Anterior cingulate cortex (tissue), 58 donors: Measurements from ENCODE around the gene IL27RA.

ENCODE experiments used
- DNase-seq, 58 donors: peaks; one replicate each; lab custom pipeline; 2025; lab: John Stamatoyannopoulos, UW

Gene IL27RA

DNA sequence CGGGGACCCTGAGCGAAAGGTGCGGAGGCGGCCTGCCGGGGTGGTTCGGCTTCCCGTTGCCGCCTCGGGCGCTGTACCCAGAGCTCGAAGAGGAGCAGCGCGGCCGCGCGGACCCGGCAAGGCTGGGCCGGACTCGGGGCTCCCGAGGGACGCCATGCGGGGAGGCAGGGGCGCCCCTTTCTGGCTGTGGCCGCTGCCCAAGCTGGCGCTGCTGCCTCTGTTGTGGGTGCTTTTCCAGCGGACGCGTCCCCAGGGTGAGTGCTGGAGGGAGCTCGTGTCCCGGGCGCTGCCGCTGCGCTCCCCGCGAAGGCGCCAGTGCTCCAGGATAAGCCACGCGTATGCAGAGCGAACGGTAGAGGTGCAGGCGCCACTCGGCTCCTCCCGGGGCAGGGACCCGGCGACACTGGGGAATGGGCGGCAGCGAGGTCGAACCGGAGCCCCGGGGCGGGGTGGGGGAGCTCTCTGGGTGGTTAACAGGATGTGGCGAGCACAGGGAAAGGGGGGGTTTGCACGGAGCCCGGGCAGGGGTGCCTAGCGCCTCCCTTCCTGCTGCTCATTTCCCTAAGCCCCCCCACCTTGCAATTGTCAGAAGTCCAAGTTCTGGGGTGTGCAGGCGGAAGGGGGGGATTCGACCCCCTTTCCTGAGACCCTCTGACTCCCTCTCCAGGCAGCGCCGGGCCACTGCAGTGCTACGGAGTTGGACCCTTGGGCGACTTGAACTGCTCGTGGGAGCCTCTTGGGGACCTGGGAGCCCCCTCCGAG is at the start of gene IL27RA:
Gene IL27RA, plus strand, starts transcription at position 44 of the 762 bp plus-strand sequence. Its CDS starts 111 bp downstream, at position 155.
- DNase-seq = peak in 31 of 58 donors; percentile 5 to 56 (median 32)

DNA sequence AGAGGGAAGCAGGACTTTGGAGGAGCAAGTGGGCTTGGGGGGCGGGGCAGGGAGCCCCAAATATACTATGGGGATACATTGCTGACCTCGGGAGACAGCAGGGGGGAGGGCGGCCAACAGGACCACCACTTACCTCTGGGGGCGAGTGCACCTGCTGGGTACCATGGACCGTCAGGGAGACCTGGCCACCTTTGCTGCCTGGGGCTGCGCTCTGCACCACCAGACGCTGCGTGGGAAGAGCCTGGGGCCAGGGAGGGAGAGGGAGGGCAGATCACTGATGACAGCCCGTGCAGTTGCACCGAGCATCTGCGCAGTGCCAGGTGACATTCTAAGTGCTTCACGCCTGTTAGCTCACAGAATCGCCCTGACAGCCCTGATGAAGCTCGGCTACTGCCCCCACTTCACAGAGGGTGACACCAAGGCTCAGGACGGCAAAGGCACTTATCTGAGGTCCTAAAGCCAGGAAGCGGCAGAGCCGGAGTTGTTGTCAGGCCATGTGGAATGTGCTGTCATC is 49.5 kb upstream of the IL27RA start:
- no peak for DNase-seq

DNA sequence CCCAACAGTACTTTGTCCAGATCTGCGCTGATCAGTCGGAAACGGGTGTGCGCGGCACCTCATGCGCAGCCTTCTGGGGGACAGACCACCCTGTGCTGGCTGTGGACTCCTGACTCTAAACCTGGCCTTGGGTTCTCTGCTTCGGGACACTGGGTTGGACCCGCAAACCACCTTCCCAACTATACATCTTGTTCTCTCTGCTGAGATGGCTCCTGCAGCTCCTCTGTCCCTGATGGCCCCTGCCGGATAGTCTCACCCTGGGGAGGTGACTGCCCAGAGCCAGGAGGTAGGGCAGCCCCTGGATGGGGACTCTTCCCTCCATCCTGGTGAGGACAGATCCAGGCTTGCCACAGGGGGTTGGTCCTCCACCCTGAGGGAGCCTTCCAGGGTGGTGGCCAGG is 48.8 kb upstream of the IL27RA start:
- no peak for DNase-seq

DNA sequence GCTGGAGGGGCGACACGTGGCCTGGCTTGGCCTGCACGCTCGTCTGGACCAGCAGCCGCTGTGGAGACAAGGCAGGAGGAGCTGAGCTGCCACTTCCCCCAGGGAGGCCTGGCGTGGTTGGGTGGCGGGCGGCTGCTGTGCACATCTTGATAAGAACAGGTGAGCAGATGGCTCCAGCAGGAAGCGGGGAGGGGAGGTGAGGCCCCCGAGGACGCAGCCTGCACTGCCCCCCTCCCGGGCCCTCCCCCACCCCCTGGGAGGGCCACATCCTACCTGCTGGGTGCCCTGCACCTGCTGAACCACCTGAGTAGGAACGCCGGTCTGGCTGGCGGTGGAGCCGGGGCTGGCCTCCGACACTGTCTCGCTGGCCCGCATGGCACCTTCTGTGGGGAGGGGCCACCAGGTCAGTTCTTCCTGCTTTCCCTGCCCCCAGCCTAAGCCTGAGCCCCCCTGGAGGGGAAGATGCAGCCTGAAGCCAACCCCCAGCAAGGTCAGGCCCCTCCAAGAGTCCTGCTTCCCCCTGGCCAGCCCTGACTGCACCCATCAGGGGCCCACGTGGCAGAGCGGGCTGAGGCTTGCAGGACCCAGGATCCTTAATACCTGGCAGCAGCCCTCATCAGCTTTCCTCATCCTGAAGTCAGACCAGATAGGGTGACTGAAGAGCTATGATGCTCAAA is 48.2 kb upstream of the IL27RA start:
- DNase-seq = no peak

DNA sequence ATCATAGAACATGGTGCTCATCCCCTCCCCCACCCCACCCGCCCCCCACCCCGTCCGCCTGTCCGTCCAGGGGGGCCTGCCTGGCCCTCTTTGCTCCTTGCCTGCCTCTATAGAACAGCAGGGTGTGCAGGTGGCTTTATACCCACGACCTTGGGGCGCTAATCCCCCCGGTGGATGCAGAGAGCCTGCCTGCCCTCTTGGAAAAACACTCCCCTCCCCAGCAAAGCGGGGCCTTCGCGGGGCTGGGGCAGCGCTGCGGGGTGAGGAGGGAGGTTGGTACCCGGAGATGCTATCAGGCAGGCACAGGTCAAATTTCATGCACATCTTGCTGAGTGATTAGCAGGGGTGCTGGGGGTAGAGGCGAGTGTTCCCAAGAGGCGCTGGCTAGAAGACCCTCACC is 47.4 kb upstream of the IL27RA start:
- no peak for DNase-seq

DNA sequence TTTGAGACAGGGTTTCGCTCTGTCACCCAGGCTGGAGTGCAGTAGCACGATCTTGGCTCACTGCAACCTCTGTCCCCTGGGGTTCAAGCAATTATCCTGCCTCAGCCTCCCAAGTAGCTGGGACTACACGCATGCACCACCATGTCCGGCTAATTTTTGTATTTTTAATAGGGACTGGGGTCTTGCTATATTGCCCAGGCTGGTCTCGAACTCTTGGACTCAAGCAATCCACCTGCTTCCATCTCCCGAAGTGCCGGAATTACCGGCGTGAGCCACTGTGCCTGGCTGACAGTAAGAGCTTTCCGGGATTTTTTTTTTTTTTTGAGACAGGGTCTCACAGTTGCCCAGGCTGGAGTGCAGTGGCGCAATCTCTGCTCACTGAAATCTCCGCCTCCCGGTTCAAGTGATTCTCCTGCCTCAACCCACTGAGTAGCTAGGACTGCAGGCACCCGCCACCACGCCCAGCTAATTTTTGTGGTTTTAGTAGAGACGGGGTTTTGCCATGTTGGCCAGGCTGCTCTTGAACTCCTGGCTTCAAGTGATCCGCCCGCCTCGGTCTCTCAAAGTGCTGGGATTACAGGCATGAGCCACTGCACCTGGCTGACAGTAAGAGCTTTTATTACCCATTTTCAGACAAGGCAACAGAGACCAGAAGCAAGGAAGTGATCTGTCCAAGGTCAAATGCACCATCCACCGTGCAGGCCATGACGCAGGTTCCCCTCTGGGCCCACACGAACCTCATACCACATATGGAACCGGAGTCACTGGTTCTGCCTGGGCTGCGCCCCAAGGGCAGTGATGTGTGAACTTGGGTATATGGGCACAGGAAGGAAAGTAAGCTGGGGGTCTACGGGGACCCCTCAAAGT is 46.5 kb upstream of the IL27RA start:
- no peak for DNase-seq

DNA sequence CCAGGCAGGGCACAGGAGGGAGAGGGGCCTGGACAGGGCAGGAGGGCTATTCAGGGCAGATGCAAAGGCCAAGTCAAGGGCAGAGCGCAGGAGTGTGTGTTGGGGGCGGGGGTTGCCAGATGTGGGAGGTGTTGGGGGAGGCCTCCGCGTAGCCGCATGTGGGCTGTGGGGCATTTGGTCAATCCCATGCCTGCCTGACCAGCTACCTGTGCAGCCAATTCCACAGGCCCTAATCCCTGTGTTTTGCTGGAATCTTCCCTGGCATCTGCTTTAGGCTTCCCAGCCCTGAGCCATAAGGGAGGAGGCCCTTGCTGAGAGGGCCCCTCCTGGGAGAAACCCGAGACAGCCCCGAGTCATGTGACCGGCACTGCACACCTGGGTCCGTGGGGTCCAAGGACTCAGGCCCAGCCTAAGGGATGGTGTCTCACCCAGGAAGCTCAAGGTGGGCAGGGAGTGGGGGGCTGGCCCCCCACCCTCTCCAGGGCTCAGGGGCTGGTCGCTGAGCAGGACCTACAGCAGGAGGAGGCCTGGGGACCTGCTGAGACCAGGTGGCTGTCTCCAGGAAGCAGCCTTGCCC is 45.7 kb upstream of the IL27RA start:
- no peak for DNase-seq

DNA sequence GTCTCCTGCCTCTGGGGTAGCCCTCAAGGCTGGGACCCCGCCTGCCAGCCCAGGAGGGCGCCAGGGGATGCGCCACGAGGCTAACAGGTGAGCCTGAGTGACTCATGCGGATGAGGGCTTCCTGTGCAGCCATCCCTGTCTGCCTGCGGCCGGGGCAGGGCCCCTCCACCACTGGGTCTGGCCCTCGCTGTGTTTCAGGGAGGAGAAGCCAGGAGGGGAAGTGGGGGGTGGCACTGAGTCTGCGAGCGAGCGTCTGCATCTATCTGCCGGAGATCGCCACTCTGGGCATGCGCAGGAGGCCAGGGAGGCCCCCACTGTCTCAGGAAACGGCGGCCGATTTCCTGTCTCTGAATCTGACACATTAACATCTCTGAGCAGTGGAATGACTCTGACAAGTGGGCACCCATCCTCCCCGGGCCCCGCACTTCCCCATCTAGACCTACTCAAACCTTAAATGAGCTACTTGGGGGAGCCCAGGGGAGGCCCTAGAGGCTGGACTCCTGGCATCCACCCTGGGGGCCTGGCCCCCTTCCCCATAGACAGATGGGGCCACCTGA is 45.1 kb upstream of the IL27RA start:
- DNase-seq = peak in 53 of 58 donors; percentile 6 to 74 (median 47)

DNA sequence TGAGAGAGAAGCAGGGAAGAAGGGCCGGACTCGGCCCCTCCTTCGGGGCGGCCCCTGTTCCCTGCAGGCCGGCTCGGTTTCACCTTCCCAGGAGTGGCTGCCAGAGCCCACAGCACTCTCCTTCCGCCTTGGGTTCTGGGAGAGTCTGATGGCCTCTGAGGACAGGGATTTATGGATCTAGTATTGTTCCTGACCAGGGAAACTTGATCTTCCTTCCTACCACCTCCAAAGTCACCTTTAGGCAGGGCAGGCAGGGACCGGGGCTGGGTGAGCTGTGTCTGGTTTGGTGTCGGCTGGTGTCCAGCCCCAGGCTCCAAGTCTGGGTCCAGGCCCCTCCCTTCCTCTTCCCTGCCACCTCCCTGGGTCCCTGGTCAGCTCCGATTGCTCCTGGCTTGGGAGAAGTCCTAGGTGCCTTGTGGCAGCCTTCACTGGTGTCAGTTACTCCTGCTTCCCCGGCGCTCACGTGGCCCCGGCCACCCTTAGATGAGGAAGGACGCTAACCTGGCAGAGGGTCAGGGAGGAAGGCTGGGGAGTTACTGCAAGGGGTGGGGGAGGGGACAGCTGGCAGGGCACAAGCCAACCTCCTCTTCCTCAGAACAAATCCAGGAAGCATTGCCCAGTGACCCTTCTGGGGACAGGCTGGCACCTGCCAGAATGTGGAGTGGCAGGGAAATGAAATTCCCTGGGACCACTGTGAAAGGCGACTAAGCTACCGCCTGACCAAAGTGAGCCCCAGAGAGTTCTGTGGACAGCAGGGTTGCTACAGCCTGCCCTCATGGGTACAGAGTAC is 44.3 kb upstream of the IL27RA start:
- DNase-seq = peak in 41 of 58 donors; percentile 7 to 74 (median 32)

DNA sequence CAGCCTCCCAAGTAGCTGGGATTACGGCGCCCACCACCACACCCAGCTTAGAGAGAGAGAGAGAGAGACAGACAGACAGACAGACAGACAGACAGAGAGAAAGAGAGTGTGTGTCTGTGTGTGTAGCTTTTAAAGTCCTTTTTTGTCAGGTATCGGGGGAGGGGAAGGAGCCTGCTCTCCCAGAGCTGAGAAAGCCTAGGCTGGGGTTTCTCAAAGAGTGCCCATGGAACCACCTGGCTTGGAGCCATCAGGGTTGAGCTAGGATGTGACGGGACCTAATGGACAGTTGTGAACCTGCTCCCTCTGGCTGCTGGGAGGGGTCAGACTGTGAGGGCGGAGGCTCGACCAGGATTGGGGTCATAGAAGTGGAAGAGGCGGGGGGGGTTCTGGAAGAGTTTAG is 42.1 kb upstream of the IL27RA start:
- no peak for DNase-seq

DNA sequence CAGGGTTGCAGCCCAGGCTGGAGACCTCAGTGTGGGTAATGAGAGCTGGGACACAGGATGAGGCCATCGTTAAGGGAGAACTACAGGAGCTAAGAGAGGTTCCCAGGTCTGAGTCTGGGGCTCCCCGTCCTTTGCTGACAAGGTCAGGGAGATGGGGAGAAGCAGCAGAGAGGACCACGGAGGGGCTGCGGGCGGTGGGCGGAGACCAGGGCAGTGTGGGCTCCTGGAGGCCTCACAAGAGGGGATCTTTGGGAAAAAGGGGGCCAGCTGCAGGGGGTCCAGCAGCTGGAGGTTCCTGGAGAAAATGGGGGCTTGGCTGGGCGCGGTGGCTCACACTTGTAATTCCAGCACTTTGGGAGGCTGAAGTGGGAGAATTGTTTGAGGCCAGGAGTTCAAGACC is 41.5 kb upstream of the IL27RA start:
- DNase-seq = no peak

DNA sequence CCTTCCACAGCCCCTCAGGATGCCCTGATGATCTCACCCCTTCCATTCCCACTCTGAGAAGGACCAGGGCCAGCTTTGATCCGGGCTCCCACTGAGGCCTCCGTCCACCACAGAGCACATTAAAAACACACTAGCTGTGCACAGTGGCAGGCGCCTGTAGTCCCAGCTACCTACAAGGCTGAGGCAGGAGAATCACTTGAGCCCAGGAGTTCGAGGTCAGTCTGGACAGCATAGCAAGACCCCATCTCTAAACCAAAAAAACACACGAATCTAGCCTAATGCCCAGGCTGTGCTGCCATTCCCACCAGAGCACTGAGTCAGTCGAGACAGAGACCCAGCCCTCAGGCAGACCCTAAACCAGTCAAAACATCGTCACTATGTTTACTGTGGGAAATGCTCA is 39.5 kb upstream of the IL27RA start:
- DNase-seq = no peak

DNA sequence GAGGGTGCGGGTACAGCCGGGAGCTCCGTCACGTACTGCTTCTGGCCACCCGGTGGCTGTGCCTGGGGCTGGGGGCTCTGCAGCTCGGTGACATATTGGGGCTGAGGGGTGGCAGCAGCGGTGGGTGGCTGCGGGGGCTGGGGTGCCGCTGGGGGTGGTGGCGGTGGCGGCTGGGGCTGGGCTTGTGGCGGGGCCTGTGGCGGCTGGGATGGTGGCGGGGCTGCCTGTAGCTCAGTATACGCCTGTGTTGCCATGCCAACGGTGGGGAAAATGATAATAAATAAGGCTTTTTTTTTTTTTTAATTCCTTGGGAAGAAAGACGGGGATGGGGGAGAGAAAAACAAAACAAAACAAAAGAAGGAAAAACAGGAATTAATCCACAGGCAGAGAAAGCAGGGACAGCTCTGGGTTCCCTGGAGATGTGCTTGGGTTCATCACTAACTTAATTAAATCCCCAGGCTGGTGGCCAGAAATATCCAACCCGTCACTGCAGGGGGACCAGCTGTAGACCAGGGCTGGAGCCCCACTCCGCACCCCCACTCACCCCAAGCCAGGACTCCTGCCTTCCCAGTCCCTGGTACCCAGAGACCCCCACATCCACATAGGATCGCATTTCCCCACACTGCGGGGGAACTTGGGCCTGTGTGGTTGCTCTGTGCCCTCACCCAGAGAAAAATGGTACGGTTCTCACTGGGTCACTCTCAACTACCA is 37.8 kb upstream of the IL27RA start:
- no peak for DNase-seq

DNA sequence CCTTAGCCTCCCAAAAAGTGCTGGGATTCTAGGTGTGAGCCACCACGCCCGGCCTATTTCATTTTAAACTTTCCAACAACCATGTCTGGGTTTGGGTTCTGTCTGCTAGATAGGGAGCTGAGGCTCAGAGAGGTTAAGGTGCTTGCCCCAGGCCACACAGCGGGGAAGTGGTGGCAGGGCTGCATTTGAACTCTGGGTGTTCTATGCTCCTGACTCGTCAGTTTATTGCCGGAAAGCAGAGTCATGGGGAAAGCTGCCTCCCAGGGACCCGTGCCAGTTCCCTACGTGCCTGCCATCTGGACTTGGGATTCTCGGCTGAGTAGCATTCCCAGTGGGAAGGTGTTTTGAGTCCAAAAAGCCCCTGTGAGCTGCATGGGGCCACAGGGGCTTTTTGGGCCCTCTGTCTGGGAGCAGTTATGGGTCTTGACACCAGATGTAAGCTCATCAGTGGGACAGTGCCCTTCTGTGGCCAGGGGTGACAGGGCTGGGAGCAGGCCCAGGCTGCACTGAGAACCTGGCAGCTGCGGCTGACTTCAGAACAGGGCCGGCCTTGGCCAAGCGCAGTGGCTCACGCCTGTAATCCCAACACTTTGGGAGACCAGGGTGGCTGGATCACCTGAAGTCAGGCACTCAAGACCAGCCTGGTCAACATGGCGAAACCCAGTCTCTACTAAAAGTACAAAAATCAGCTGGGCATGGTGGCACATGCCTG is 36.4 kb upstream of the IL27RA start:
- DNase-seq = peak in 27 of 58 donors; percentile 5 to 62 (median 37)

DNA sequence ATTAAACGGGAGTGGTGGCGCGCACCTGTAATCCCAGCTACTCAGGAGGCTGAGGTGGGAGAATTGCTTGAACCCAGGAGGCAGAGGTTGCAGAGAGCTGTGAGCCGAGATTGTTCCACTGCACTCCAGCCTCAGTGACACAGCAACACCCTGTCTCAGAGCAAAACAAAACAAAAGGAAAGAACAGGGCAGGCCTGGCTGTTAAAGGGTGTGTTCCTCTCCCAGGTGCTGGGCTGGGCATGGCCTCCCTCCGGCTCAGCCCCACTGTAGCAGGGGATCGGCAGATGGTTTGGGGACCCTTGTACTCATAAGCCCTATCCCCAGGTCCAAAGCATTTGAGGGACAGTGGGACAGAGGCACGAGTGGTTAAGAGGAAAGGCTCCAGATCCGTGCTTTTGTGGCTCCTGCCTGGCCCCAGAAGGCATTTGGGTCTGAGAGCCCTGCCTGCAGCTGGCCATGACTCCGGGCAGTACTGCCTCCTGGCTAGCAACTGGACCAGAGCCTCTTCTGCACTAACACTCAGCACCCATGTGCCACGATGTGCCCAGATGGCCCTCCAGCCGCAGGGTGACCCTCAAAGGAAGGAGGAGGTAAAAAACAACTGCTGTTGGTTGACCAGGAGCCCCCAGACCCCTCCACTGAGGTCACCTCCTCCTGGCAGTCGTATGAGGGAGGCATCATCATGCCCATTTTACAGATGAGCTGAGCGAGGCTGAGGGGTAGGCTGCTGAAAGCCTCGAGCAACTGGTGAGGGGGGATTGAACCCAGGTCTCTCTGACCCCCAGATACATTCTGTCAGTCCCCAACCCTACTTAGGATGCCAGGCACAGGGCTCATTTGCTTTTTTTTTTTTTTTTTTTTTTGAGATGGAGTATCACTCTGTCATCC is 35.4 kb upstream of the IL27RA start:
- no peak for DNase-seq

DNA sequence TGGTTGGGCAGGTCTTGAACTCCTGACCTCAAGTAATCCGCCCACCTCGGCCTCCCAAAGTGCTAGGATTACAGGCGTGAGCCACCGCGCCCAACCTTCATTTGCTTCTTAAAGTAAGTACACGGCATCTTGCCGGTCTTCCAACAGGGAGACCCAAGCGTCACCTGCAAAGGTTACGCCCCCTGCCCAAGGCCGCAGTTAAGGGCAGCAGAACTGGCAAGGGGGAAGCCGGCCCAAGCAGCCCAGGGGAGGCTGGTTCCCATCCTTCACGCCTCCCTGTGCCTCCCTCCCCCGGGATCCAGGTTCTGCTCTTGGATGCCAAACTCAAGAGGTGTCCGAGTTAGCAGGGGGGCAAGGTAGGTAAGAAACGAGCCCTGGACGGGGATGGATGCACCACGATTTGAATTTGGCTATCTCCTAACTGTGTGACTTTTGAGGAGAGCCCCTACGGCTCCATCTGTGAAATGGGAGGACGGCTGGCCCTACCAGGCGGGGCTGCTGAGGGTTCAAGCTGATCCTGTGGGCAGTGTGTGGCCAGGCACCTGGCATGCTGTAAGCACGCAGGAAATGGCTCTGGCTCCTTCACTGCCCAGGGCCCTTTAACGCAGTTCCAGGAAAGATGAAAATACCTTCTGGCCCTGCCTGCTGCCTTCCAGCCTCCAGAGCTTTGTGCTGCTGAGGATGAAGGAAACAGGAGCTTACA is 34.5 kb upstream of the IL27RA start:
- no peak for DNase-seq

DNA sequence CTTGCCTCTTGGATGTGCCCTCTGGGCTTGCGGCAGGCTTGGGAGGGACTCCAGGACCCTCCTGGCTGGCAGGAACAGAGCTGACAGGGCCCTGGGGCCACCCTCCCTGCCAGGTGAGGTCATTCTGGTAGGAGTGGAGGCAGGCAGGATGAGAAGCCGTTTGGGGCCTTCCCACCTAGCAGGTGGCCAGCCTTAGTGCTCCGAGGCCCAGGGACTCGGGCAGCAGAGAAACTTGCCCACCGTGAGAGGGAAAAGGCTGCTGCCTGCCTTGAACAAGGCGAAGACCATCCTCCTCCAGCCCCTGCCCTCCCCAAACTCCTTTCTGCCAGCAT is 34.0 kb upstream of the IL27RA start:
- no peak for DNase-seq
